ENCODE measurements around the gene EML6.

EML6 gene

DNA sequence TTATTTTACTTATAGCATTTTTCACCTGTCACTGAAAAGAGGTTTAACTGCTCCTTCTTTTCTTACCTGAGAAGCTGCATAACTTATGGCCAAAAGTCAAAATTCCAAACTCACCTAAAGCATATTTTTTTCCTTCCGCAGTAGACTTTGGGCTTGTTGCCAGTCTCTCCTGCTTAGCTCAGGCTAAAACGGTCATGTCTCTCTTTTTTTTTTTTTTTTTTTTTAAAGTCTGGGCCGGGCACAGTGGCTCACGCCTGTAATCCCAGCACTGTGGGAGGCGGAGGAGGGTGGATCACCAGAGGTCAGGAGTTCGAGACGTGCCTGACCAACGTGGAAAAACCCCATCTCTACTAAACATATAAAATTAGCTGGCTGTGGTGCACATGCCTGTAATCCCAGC lies 213.3 kb downstream of the EML6 start:
- no peak overlapping the region for H3K4me3 ChIP-seq (ENCODE audit: low read length)
- no peak for TF ChIP-seq CTCF (conservative IDR thresholded peaks at IDR 0.05; ENCODE audit: low read depth, low read length)
- DNase-seq (ENCODE audit: low read depth): peak; percentile 33

DNA sequence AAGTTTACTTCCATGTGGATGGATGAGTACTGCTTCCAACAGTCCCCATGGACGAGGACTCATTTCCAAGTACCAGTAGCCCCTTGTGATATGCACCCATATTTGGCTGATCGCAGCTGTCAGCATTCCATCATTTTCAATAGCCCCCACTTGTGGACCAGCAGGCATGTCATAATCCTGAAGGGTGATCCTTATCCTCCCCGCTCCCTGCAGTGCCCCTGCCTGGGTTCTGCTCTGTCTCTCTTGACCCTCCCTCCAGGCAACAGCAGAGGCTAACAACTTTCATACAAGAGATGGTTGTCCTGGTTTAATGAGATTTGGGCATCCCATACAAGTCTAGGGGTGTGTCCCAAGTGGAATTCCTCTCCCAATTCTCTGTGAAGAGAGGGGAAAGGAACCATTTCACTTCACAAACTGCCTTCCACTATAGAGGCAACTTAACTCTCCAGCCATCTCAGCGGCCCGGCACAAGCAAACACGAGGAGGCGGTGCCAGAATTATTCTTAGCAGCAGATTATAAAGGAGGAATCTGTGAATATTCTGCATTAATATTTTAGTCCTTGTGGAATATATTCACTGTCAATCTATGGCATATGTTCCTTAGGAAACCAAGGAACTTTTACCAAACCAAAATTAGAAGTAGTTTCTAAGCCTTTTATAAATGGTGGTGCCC lies 216.1 kb downstream of the EML6 start:
- no peak for DNase-seq (ENCODE audit: low read depth)

DNA sequence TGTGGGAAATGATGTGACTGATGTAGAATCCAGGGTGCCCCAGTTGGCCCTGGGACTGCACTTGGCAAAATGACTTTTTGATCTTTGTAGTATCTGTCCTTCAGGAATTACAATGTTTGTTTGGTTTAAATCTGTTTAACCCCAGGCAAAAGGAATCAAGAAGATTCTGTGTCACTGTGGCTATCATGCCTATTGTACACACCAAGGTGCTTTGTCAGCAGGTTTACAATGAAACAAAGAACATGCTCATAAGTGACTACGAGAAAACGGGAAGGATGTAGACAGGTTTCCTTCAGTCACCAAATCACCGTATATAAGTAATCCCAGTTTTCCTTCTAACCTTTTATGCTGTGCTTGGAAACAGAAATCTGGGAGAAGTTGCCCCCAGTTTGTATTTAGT lies 217.3 kb downstream of the EML6 start:
- no peak for TF ChIP-seq CTCF (conservative IDR thresholded peaks at IDR 0.05; ENCODE audit: low read depth, low read length)
- DNase-seq (ENCODE audit: low read depth): no peak
- no peak overlapping the region for H3K4me3 ChIP-seq (ENCODE audit: low read length)

More for the DNA sequence above, 216.1 kb downstream of the EML6 start:
- no peak for TF ChIP-seq CTCF (conservative IDR thresholded peaks at IDR 0.05; ENCODE audit: low read depth, low read length)
- no peak overlapping the region for H3K4me3 ChIP-seq (ENCODE audit: low read length)

DNA sequence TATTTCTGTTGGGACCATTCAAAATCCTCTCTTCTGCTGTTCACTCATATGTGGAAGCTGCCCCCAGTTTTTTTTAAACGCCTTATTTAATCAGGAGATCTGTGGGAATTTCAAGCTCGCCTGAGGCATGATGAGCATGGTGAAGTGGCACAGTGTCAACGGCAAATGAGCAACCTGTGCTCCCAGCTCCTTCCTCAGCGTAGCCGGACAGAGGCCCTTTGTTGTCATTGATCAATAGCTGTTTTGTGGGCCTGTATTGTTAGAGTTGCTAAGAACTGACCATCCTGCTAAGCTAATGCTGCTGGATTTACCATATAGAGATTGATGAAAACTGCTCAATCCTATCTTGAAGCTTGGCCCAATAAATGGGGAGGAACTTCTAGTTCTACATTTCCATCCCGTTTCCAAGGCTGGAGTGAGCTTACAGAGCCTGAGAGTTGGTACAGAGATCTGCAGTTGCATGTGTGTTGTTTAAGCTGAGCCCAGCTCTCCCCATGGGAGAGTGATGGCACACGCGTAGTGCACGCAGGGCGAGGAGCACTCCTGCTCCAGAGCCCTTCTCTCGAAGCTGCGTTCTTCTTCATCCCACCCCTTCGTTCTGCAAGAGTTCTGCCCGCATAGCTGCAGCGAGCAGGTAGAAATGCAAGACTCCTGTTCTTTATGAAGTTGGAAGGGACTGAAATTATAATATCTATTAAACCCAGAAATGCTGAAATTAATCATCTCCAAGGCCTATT lies 218.0 kb downstream of the EML6 start:
- H3K4me3 ChIP-seq (ENCODE audit: low read length): no peak overlapping the region
- no peak for TF ChIP-seq CTCF (conservative IDR thresholded peaks at IDR 0.05; ENCODE audit: low read depth, low read length)
- DNase-seq (ENCODE audit: low read depth): no peak

GRCh38 chr2:54942373-54942772 lies 218.9 kb downstream of the EML6 start:
- no peak overlapping the region for H3K4me3 ChIP-seq (ENCODE audit: low read length)
- no peak for DNase-seq (ENCODE audit: low read depth)
- TF ChIP-seq CTCF (conservative IDR thresholded peaks at IDR 0.05; ENCODE audit: low read depth, low read length): no peak

GRCh38 chr2:54944724-54945326 lies 221.4 kb downstream of the EML6 start:
- TF ChIP-seq CTCF (conservative IDR thresholded peaks at IDR 0.05; ENCODE audit: low read depth, low read length): no peak
- H3K4me3 ChIP-seq (ENCODE audit: low read length): no peak overlapping the region
- DNase-seq (ENCODE audit: low read depth): no peak

Data from retinal pigment epithelial cell (primary cell).